LNCAP (cell line): Measurements from ENCODE around the gene APOL2.

Source experiments
- TF ChIP-seq, protein P1 (sequence below): fragments of 450-650 bp; IDR thresholded peaks from 2 replicates; pipeline ENCODE4 v1.5.1; 2017; ENCODE audit warnings: mild to moderate bottlenecking

Gene APOL2

DNA sequence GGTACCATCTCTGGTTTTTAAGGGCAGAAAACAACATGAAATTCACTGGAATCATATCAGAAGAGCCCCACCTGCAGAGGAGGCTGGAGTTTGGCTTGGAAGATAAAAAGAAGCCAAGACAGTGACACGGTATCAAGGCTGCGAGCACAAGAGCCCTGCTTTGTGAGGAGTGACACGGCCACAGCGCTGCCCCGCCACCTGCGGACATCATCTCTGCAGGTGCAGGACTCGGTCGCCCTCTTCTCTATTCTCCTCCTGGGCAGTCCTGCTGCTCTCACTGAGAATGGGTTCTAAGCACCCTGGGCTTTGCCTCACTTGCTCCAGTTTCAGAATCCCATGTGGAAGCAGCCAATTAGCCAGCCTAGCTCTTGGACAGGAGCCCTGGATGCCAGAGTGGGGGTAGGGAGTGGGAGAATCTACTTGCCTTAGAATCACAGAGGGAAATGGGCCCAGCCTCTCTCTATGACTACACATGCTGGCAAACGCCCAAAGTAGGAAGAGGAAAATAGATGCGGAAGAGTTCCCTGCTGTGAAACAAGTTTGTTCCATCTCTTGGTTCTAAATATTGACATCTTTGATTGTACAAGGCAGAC lies 54.8 kb downstream of the APOL2 start:
- TF ChIP-seq, protein P1, sequence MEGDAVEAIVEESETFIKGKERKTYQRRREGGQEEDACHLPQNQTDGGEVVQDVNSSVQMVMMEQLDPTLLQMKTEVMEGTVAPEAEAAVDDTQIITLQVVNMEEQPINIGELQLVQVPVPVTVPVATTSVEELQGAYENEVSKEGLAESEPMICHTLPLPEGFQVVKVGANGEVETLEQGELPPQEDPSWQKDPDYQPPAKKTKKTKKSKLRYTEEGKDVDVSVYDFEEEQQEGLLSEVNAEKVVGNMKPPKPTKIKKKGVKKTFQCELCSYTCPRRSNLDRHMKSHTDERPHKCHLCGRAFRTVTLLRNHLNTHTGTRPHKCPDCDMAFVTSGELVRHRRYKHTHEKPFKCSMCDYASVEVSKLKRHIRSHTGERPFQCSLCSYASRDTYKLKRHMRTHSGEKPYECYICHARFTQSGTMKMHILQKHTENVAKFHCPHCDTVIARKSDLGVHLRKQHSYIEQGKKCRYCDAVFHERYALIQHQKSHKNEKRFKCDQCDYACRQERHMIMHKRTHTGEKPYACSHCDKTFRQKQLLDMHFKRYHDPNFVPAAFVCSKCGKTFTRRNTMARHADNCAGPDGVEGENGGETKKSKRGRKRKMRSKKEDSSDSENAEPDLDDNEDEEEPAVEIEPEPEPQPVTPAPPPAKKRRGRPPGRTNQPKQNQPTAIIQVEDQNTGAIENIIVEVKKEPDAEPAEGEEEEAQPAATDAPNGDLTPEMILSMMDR, result no peak

- TF ChIP-seq, protein P1, result no peak
Measured at GRCh38 chr22:36183446-36183845, 55.9 kb downstream of the APOL2 start.

- TF ChIP-seq, protein P1, result no peak
Measured at GRCh38 chr22:36182857-36183256, 56.5 kb downstream of the APOL2 start.

- TF ChIP-seq, protein P1, result no peak
Measured at GRCh38 chr22:36182056-36182455, 57.3 kb downstream of the APOL2 start.

- TF ChIP-seq, protein P1, result no peak
Measured at GRCh38 chr22:36180928-36181327, 58.4 kb downstream of the APOL2 start.

GRCh38 chr22:36180038-36180880 lies 59.1 kb downstream of the APOL2 start:
- TF ChIP-seq, protein P1, result peak; percentile 74

GRCh38 chr22:36177160-36177559 lies 62.2 kb downstream of the APOL2 start:
- TF ChIP-seq, protein P1, result no peak
